Measurements from ENCODE around the gene RTCA.

DNA sequence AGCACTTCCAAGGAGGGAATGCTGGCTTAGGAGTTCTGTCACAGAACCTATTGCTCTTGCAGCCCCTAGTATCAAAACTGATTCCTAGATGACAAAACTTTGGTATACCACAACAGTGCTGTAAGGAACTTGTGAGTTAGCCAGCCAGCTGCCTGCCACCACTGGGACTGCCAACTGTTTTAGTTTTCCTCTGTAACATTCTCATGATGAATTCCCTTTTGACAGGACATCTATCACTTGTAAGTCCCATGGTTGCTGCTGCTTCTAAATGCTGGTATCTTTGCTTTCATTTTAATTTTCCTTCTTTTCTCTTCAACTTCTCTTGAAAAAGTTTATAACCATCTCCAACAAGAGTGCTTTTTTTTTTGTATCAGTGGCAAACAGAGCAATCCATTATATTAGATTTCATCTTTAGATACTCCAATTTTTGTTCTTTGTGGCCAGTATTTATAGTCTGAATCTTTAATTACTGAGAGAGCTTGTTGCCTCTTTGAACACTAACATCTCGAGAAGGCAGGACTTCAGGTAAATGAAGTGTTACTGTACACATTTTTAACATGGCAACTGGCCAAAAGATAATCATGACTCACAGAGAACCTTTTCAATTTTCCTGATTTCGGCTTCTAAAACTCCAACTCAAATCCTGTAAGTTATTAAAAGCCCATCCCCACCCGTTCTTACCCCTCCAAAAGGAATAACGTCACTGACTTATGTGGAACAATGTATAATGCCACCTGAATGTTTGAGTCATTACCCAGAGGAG is 36.2 kb upstream of the RTCA start:
- TF ChIP-seq, protein P1, sequence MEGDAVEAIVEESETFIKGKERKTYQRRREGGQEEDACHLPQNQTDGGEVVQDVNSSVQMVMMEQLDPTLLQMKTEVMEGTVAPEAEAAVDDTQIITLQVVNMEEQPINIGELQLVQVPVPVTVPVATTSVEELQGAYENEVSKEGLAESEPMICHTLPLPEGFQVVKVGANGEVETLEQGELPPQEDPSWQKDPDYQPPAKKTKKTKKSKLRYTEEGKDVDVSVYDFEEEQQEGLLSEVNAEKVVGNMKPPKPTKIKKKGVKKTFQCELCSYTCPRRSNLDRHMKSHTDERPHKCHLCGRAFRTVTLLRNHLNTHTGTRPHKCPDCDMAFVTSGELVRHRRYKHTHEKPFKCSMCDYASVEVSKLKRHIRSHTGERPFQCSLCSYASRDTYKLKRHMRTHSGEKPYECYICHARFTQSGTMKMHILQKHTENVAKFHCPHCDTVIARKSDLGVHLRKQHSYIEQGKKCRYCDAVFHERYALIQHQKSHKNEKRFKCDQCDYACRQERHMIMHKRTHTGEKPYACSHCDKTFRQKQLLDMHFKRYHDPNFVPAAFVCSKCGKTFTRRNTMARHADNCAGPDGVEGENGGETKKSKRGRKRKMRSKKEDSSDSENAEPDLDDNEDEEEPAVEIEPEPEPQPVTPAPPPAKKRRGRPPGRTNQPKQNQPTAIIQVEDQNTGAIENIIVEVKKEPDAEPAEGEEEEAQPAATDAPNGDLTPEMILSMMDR (IDR thresholded peaks at IDR 0.05 in 4 of 5, conservative IDR thresholded peaks at IDR 0.05 in 1 of 5): no peak
- TF ChIP-seq POLR2A (IDR thresholded peaks at IDR 0.05): no peak

Measured in gastrocnemius medialis (tissue), 4 donors.